Stimulated activated CD8-positive, alpha-beta memory T cell treated with anti-CD3 and anti-CD28 coated beads, Interleukin-4, amount 100 ng/mL, for 48 hours (primary cell): ENCODE results near the gene LITAFD.
"Not testable (repeated sequence)": the region's sequence is repeated elsewhere in the genome, so short reads cannot be mapped to it uniquely, and the experiment has no call there.

Experiments
- DNase-seq: peaks from one replicate; pipeline ENCODE4 v3.0.0-alpha.2; 2020

LITAFD gene

DNA sequence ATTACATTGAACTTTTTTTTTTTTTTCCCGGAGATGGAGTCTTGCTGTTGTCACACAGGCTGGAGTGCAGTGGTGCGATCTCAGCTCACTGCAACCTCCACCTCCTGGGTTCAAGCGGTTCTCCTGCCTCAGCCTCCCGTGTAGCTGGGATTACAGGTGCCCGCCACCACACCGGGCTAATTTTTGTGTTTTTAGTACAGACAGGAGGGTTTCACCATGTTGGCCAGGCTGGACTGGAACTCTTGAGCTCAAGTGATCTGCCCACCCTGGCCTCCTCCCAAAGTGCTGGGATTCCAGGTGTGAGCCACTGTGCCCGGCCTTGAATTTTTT lies 8.3 kb upstream of the LITAFD start:
- DNase-seq, result not testable (repeated sequence)

GRCh38 chr16:8874388-8874787 lies 7.8 kb upstream of the LITAFD start:
- no peak for DNase-seq

- not testable (repeated sequence) for DNase-seq
Observed at GRCh38 chr16:8875317-8875716, 6.8 kb upstream of the LITAFD start.

- DNase-seq, result no peak
Observed at GRCh38 chr16:8877894-8878522, 4.1 kb upstream of the LITAFD start.

- DNase-seq, result no peak
Observed at GRCh38 chr16:8878523-8878911, 3.6 kb upstream of the LITAFD start.

- DNase-seq, result no peak
Observed at GRCh38 chr16:8880839-8881510, 1.2 kb upstream of the LITAFD start.

- no peak for DNase-seq
Observed at GRCh38 chr16:8882725-8883377, 700 bp downstream of the LITAFD start.

- DNase-seq, result no peak
Observed at GRCh38 chr16:8885674-8886592, 3.8 kb downstream of the LITAFD start.

DNA sequence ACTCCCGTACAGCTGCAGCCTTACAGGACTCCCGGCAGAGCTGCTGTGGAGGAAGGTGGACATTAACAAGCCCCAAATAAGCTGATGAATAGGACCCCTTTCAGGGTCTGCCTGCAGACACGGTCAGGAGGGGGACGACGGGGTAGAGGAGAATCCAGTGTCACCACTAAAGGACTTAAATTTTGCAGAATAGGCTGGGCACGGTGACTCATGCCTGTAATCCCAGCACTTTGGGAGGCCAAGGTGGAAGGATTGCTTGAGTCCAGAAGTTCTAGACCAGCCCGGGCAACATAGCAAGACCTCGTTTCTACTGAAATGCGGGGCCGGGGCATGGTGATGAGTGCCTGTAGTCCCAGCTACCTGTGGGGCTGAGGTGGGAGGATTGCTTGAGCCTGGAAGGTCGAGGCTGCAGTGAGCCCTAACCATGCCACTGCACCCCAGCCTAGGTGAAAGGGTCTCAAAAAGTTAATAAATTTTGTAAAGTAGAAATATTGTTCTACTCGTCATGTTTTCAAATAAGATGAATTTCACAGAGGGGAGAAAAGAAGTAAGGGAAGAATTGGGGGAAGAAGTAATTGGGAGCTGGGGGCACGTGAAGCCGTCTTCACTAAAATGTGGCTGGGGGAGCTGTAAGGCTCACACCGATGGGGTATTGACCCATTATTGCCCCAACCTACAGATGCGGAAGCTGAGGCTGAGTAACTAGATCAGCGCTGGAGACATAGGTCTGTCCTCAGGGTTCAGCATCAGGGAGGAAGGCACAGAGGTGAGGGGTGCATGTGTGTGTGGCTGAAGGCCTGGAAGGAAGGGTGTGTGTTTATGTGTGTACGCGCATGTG lies 4.7 kb downstream of the LITAFD start:
- no peak for DNase-seq

DNA sequence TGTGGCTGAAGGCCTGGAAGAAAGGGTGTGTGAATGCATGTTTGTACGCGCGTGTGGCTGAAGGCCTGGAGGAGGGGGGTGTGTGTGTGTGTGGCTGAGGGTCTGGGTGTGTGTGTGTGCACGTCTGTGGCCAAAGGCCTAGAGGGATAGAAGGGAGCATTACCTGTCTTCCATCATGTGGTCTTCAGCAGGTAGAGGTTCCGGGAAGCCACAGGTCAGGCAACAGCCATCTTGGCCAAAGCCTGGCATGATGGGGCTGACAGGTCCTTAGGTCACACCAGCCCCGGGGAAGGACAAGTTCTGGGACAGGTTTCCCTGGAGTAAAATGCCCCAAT lies 5.2 kb downstream of the LITAFD start:
- no peak for DNase-seq

DNA sequence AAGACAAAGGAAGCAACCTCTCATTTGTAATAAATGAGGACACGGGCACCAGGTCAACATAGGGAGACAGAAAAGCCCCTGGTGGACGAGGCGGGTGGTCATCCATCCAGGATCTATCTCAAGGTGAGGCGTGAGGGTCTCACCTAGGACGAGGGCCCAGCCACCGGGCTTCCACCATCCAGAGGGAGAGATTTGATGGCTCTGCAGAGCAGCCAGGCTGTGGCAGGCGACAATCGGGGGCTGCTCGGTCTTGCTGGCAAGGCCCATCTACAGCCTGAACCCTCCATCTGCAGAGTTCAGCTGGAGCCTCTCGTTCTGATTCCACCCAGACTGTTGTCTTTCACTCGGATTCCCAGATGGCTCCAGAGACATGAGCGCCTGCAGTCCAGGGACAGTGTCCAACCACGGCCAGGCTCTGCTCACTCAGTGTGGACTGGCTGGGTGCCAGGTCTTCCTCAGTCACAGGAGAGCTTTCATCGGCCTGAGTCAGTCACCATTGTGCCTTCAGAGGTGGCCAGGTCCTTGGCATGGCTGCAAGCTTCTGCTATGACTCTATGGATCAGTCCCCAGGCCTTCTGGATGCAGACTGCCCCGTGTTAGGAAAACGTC lies 5.9 kb downstream of the LITAFD start:
- DNase-seq, result no peak

GRCh38 chr16:8888951-8889892 lies 7.1 kb downstream of the LITAFD start:
- DNase-seq, result no peak

GRCh38 chr16:8889893-8890548 lies 7.9 kb downstream of the LITAFD start:
- DNase-seq, result no peak

- no peak for DNase-seq
Observed at GRCh38 chr16:8890549-8890921, 8.4 kb downstream of the LITAFD start.

- DNase-seq, result no peak
Observed at GRCh38 chr16:8892101-8892575, 10.0 kb downstream of the LITAFD start.

- no peak for DNase-seq
Observed at GRCh38 chr16:8893426-8893825, 11.3 kb downstream of the LITAFD start.

DNA sequence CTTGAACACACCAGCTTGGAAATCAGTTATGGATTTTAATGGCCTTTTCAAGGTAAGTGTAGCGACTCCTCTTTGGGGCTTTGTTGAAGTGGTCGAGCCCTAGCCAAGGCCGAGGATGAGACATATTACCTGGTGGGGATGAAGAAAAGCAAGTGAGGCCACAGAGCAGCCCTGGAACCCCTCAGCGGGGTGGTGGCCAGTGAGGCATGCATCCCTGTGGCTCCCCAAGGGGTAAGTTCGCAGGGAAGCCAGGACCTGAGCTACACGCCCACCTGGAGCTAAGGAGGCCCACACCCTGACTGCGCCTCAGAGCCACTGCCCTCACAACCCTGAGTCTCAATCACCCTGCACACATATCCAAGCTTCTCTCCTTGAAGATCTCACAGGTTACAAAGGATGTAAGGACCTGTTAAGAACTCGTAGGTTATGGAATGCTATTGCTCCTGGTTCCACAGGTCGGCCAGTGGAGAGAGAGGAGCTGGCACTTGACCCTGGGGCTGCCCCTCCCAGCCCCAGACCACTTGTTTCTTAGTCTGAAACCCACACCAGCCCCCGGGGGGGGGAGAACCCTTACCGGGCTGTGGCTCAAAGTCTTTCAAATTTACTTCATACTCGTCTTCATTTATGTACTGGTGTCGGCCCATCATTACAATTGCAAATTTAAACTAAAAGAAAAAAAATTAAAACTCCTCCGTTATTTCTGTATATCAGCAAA lies 12.0 kb downstream of the LITAFD start:
- DNase-seq, result no peak

DNA sequence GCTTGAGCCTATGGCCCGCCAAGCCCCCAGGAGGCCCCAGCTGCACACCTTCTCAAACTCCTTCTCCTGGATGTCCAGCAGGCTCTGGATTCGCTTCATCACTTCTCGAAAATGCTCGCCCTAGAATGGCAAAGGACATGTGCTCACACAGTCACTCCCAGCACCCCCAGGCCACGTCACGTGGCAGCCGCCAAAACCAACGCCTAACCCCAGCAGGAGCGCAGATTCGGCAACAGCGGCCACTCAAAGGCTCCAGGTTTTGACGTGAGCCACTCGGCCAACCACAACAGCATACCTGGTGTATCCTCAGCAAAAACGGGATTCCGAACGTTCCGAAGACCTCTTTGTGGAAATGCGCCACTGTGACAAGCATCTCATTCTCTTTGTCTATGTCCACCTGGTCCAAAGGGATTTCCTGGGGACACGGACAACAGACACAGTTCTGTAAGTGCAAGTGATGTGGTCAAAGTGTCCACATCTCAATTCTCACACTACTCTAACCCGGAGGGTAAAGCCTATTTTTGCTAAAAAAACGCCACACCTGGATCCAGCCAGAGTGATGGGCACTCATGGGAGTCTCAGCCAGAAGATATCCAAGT lies 12.7 kb downstream of the LITAFD start:
- no peak for DNase-seq

GRCh38 chr16:8898660-8899318 lies 16.6 kb downstream of the LITAFD start:
- no peak for DNase-seq
